GM18505 (cell line): ENCODE results near the gene TFEC.
"Not testable (repeated sequence)": the region's sequence is repeated elsewhere in the genome, so short reads cannot be mapped to it uniquely, and the experiment has no call there.

ENCODE experiments used
- ATAC-seq: cut with Tn5 transposase; IDR thresholded peaks from one replicate; pipeline ENCODE4 v1.9.1; 2021; ENCODE audit not compliant: unreplicated experiment
- POLR2A ChIP-seq: IDR thresholded peaks from 4 replicates; pipeline ENCODE4 v1.6.1; 2011; ENCODE audit warnings: borderline replicate concordance; ENCODE audit not compliant: insufficient read depth, insufficient read length; ENCODE audit errors: extremely low read depth

TFEC gene

DNA sequence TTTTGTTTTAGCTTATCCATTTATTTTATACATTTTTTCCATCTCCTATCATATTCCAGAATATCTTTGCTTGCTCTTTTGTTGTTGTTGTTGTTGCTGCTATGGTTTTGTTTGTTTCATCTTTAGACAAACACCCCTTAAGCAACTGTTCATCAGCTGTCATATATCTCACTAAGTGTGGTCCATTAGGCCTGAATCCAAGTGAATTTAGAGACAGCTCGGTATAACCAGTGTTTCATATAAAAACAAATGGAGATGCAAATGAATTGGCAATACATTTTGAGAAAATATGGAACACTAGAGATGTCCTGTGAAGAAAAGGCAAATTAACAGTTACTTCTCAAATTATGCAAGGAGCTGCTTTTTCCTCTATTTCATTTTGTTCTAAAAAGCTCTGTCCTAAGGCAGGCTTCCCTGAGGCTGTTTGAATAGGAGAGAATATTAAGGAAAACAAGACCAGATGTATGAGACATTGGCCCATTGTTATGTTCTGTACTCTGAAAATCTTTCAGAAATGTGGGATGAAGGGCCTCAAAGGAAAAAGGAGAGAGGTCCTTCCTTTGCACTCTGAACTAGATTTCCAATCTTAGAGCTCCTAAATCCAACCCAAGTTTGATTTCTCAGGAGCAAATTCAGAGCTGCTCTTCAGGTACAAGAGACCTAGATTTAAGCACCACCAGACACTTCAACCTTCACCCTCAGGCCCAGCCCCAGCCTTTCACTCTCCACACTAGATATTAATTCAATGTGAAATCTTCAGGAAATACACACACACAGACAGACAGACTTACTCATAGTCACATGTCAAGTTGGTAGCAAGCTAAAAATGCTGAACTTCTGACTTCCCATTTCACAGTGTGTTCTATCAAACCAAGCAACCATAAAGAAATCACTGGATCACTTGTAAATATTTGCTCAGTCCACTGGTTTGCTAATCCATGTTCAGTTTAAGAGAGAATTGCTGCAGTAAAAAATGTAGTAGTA is 5.4 kb downstream of the TFEC start:
- TF ChIP-seq POLR2A = no peak
- ATAC-seq = no peak

GRCh38 chr7:116021237-116021636 is 9.3 kb downstream of the TFEC start:
- ATAC-seq = peak; percentile 53
- no peak for TF ChIP-seq POLR2A

DNA sequence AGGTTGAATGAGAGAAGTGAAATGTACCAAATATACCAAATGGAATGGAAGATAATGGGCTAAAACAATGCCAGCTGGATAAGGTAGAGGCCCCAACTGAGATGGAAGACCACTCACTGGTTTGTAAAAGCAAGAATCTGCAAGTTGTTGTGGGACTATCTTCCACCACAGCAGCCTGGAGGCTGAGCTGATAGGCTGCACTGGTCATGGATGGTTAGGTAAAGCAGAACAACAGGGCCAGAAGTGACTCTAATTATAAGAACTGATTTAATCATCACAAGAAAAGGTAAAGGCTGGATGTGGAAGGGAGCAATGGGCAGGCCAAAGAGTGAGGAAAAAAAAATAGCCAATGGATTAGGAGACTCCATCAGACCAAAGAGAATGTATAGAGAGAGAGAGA is 11.8 kb downstream of the TFEC start:
- peak; percentile 43 for ATAC-seq
- no peak for TF ChIP-seq POLR2A

GRCh38 chr7:116013675-116014074 is 16.9 kb downstream of the TFEC start:
- no peak for ATAC-seq
- TF ChIP-seq POLR2A = no peak

- no peak for TF ChIP-seq POLR2A
- no peak for ATAC-seq
Observed at GRCh38 chr7:116011584-116011983, 19.0 kb downstream of the TFEC start.

GRCh38 chr7:116004762-116005161 is 25.8 kb downstream of the TFEC start:
- ATAC-seq = not testable (repeated sequence)

DNA sequence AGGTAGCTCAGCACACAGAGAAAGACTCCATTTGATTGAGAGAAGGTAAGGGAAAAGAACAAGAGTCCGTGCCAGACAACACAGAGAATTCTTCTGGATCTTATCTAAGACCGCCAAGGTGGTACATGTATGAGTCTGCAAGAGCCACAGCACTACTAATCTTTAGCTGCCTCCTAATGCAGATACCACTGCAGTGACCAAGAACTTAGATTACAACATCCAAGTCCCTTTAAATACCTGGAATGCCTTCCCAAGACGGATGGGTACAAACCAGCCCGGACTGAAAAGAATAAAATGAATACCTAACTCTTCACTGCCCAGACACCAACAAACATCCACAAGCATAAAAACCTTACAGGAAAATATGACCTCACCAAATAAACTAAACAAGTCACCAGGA is 33.3 kb downstream of the TFEC start:
- ATAC-seq = no peak
- TF ChIP-seq POLR2A = no peak

- ATAC-seq = no peak
- TF ChIP-seq POLR2A = no peak
Observed at GRCh38 chr7:115995701-115996100, 34.9 kb downstream of the TFEC start.

GRCh38 chr7:115988401-115988800 is 42.2 kb downstream of the TFEC start:
- TF ChIP-seq POLR2A = no peak
- ATAC-seq = no peak

DNA sequence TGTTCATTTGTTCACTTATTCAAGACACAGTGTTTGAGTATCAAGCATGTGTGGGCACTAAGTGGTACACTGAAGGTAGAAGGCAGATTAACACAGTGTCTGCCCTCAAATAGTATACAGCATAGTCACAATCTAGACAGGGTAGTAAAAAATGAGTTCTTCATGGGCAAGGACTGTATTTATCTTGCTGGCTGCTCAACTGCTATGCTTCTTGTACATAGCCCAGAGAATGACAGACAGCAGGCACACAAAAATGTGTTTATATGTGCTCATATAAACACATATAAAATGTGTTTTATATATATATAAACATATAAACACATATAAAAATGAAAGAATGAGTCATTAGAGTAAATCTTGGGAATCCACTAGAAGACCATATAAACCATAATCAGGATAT is 43.1 kb downstream of the TFEC start:
- no peak for TF ChIP-seq POLR2A
- no peak for ATAC-seq

DNA sequence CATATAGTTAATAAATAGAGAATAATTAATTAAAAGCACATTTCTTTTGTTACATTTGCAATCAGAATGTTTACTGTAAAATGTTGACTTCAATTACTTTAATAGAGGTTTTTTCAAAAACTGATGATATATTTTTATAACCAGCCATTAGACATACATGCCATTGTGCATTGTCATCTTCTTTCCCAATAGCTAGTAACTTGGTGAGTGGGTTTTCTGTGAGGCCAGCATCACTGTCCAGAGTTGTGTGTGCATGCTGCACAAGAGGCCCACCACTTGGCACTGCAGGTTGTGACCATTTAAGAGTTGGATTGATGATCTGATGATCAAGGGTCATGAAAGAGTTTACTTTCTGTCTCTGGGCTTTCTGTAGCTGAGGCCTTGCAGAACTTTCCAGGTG is 46.5 kb downstream of the TFEC start:
- no peak for TF ChIP-seq POLR2A
- ATAC-seq = no peak

DNA sequence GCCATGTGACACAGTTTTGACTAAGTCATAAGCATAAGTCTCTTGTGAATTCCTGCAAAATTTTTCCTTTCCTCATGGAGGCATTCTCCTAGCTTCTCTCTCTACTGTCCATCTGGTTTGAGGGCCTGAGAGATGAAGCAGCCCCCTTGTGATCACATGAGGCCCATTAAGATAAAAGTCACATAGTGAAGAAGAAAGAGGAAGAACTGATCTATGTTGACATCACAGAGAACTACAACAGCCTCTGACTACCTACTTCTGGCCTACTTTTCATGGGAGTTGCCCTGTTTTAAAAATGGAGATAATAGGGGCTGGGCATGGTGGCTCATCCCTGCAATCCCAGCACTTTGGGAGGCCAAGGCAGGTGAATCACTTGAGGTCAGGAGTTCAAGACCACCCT is 50.4 kb downstream of the TFEC start:
- TF ChIP-seq POLR2A = no peak
- no peak for ATAC-seq

GRCh38 chr7:115976651-115977050 is 53.9 kb downstream of the TFEC start:
- no peak for ATAC-seq
- TF ChIP-seq POLR2A = no peak

DNA sequence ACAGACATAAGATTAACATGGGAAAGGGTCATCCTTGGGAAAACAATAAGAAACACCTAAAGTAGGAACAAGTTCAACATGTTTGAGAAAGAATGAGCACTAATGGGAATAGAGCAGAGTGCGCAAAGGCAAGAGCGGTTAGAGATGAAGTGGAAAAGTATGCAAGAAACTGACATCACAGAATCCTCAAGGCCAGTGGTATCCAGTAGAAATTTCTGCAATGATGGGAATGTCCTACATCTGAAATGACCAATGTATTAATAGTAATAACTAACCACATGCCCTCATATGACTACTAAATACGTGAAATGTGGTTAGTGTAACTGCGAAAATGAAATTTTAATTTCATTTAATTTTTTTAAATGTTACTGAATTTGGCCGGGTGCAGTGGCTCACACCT is 54.8 kb downstream of the TFEC start:
- ATAC-seq = no peak
- TF ChIP-seq POLR2A = no peak
